Gastrocnemius medialis (tissue), 4 donors: ENCODE results near the gene DNAJB6.

ENCODE experiments used
- CTCF ChIP-seq, 5 experiments: fragments of 450-650 bp in 3 of 5; fragments of 200-600 bp in 2 of 5; sonication (generic) in 2 of 5; IDR thresholded peaks in 4 of 5; conservative IDR thresholded peaks in 1 of 5; 1 replicate in 4 of 5; 2 replicates in 1 of 5; pipeline ENCODE4 v1.5.1; 2016 to 2019; ENCODE audit warnings: antibody characterized with exemption in 5 of 5, mild to moderate bottlenecking in 3 of 5, moderate library complexity in 3 of 5
- POLR2A ChIP-seq, 2 donors: fragments of 450-650 bp; IDR thresholded peaks; one replicate each; pipeline ENCODE4 v1.6.1; 2017; ENCODE audit warnings: antibody characterized with exemption in 2 of 2, mild to moderate bottlenecking in 2 of 2, moderate library complexity in 2 of 2

- TF ChIP-seq CTCF (IDR thresholded peaks at IDR 0.05 in 4 of 5, conservative IDR thresholded peaks at IDR 0.05 in 1 of 5) (no peak), POLR2A (IDR thresholded peaks at IDR 0.05) (no peak)
Observed at GRCh38 chr7:157407512-157408257, 70.9 kb downstream of the DNAJB6 start.
